A204.1 (cell line): ENCODE measurements around the gene PSKH1.
"Not testable (repeated sequence)": the region's sequence is repeated elsewhere in the genome, so short reads cannot be mapped to it uniquely, and the experiment has no call there.

Experiments
- FAIRE-seq: peaks from 2 replicates; lab custom pipeline; 2012; peaks lifted over from hg19 to GRCh38; lab: Jason Lieb, UNC

The PSKH1 gene

GRCh38 chr16:67963292-67963661 is 70.2 kb downstream of the PSKH1 start:
- FAIRE-seq, result no peak

GRCh38 chr16:67963662-67964321 is 70.7 kb downstream of the PSKH1 start:
- no peak for FAIRE-seq

DNA sequence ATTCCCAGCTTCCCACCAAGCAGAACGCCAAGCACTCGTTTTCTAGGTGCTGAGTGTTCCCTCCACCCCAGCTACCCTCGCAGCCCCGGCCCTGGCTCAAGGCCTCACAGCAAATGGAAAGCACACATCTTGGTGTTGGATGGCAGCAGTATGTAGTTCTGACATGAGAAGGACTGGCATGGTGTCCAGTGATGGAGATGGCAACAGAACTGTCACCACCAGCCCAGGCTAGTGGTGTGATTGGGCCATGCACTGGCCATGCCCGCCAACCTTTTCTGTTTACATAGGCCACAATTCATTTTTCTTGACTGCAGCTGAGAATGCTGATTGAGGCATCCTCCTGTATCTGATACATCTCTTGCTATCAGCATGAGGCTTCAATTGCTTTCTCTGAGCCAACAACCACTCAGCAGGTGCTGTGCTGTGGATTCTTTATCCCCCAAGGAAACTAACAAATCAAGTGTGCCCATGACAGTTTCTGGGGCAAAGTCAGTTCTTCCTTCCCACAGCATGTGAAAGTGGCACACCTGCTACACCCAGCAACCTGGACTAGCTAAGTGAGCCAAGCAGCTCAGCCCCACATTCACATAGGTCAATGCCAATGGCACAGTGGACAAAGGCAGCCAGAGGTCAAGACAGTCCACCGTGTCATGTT is 71.5 kb downstream of the PSKH1 start:
- no peak for FAIRE-seq

DNA sequence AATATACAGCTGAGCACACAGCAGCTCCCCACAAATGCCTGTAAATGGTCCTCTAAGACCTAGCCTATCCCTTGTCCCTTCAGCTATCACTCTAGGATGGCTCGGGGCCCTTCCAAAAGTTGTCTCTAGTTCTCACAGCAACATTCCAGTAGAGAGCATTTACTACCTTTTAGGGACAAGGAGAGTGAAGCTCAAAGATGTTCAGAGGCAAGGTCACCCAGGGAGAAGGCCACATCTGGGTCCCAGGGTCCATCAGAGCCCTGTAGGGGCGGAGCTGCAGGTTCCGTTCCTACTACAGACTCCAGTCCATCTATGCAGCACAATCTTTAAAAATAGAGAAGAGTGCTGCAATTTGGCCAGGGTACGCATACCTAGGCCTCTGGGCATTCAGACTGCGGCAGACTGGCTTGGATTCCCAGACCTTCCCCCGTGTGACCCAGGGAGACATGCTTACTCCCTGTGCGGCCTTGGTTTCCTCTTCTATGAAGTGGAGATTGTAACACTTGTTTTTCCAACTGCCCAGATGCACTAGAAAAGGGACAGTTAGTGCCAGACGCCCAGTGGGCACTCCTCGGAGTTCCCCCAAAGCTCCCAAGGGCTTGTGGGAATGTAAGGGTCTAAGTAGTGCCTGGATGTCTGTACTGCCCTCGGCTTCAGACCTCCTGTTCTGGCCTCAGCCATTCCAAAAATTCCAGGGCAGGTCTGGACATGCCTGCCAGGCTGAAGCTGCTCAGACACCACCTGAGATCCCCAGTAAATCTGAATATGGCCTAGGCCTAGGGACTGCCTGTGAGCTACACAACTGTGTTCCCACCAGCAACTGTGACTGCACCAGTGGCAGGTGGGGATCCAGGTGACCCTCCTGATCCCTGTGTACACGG is 72.9 kb downstream of the PSKH1 start:
- no peak for FAIRE-seq

DNA sequence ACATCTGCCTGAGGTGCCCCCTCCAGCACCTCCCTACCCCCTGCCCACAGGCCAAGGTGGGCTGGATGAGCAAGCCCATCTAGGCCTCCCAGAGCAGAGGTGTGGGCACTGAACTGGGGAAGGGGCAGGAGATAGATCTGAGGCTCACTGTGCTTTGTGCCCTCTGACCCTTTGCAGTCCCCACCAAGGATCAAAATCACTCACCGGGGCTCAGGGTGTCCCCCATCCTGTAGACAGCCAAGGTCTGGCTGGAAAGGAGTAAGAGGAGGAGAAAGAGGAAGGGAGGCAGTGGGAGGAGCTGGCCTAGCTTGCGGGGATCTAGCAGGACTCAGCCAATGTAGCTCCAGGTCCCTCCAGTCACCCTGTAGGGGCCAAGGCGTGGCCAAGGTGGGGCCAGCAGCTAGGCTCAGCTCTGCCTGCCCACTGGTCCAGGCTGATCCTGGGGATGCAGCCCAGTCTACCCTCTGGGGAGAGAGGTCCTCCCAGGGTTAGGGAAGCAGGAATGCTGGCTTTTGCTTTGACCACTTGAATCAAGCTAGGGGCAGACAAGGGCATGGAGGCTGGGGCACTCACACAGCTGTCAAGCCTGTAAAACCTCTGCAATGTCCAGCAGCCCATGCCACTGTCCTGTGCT is 73.6 kb downstream of the PSKH1 start:
- no peak for FAIRE-seq

DNA sequence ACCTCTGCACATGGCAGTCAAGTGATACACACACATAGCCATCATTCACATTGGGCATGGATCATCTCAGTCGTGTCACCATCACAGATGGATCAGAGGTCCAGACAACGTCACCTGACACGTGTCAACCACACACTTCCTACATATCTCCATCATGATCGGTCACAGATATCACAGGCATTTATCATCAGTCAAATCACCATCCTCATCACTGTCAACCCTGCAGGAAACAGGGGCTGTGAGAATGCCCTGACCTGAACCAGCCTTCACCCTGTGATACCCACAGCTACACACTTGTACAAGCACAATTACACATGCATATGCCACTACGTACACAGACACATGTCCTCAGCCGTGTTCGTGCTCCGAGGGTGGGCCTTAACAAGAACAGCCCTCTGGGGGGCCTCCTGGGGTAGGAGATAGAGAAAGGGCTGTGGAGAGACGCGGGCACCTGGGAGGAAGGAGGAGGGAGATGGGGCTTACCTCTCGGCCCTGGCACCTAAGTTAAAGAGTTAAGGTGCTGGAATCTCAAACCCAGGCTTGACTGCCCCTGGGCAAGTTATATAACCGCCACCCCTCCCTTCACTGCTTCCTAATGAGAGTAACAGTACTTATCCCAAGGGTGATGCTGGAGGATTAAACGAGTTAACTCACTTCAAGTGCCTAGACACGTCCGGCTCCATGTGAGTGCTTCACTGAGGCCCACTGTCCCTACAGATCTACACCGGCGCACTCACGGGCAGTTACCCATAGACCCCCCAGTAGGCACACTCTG is 74.3 kb downstream of the PSKH1 start:
- no peak for FAIRE-seq

- no peak for FAIRE-seq
Measured at GRCh38 chr16:67967958-67968399, 74.9 kb downstream of the PSKH1 start.

GRCh38 chr16:67968400-67969253 is 75.6 kb downstream of the PSKH1 start, which contains the start of gene SLC12A4:
Gene SLC12A4, minus strand, starts transcription at chr16:67968637. Its CDS starts 84 bp downstream, at chr16:67968553.
- FAIRE-seq, result no peak

GRCh38 chr16:67969254-67970039 is 76.4 kb downstream of the PSKH1 start:
- no peak for FAIRE-seq

- no peak for FAIRE-seq
Measured at GRCh38 chr16:67971111-67971510, 78.1 kb downstream of the PSKH1 start.

DNA sequence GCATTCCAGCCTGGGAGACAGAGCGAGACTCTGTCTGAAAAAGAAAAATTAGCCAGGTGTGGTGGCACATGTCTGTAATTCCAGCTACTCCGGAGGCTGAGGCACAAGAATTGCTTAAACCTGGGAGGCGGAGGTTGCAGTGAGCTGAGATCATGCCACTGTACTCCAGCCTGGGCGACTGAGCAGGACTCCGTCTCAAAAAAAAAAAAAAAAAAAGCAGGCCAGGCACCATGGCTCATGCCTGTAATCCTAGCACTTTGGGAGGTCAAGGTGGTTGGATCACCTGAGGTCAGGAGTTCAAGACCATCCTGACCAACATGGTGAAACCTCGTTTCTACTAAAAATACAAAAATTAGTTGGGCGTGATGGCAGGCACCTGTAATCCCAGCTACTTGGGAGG is 79.2 kb downstream of the PSKH1 start:
- FAIRE-seq, result not testable (repeated sequence)

- FAIRE-seq, result no peak
Measured at GRCh38 chr16:67975321-67976105, 82.5 kb downstream of the PSKH1 start.

GRCh38 chr16:67976205-67976604 is 83.2 kb downstream of the PSKH1 start:
- FAIRE-seq, result no peak

DNA sequence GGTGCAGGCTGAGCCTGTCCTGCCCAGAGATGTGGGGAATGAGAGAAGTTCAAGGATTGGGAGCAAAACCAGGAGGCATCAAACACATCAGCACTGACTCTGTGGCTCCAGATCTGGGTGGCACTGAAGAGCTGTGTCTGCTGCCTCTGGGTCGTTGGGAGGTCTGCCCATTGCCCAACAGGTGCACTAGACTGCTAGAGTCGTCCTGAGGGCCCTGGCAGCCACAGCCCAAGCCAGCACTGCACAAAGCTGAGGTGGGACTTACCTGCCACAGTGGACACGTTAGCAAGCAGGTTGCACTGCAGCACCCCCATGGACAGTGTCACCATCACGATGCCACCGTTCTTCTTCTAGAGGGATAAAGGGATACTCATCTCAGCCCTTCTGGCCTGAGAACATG is 84.0 kb downstream of the PSKH1 start:
- no peak for FAIRE-seq

GRCh38 chr16:67977469-67978227 is 84.6 kb downstream of the PSKH1 start:
- FAIRE-seq, result no peak
